ENCODE data around the gene CCDC92B. TPM values are rescaled to one million over a fixed set of nuclear protein-coding genes. Genes with fewer than 3 reads are reported as not detected.

CCDC92B gene
- polyA plus RNA-seq, 1 of the 3 experiments (the other 2 are of a cell fraction) = 0.07 TPM

DNA sequence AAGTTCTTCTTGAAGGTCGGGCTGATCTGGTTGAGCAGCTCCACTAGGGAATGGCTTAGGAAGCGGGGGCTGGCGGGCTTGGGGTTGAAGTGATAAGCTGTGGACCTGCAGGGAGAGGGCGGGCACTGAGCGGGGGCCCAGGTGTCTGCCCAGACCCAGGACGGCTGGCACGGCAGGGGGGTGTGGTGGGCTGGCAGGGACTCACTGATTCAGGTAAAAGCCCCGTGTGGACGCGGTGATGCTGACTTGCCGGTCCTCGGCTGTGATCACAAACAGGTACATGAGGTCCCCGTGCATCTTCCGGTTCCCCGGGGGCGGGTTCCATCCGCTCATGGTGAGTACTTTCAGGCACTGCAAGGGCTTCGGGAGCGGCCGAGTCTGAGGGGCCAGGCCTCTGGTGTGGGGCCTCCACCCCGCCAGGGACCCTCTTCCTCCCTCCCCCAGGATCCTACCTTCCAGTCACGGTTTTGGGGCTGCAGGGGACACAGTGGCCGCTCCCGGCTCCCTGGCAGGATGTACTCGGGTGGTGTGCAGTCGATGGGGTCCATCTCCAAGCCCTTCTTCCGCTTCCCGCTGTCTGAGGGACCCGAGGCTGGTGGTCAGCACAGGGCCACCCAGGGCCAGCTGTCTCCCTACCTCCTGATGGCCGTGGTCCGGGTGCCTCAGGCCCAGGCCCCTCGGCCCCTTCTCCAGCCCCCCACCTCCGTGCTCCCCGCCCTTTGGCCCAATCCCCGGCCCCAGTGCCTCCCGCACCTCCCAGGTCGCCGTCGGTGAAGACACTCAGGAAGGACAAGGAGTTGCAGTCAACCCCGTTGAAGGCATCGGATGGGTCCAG, 48.1 kb downstream of the CCDC92B start:
- no peak overlapping the region for H3K27ac ChIP-seq (ENCODE audit: low read depth in 2 of 2, low read length in 1 of 2)
- POLR2A ChIA-PET = no interaction called here
- H3K36me3 ChIP-seq (replicated peaks in 1 of 2; ENCODE audit: control insufficient read depth in 1 of 2, insufficient read depth in 2 of 2, low read length in 1 of 2) = peaks cover 4 to 55% of the 10 kb centered on the region in 2 experiments
- no peak overlapping the region for H3K4me2 ChIP-seq
- CTCF ChIA-PET = no interaction called here
- no peaks in the 10 kb centered on the region for H3F3A ChIP-seq (replicated peaks; ENCODE audit: insufficient read depth)
- WGBS (ENCODE audit: low lambda C conversion rate) = 96% methylated on average over 26 of the region's 41 CpGs
- peak; percentile 24 for DNase-seq
- no peak overlapping the region for H3K4me3 ChIP-seq (ENCODE audit: low read depth in 2 of 2, low read length in 1 of 2)
- H2AFZ ChIP-seq (ENCODE audit: low read depth) = no peak overlapping the region
- H4K20me1 ChIP-seq (ENCODE audit: insufficient read depth) = peaks cover 22% of the 10 kb centered on the region
- H3K9ac ChIP-seq = no peak overlapping the region
- H3K27me3 ChIP-seq (ENCODE audit: insufficient read depth) = no peaks in the 10 kb centered on the region
- no peak for TF ChIP-seq GATA2 (CRISPR knock-in tag; IDR thresholded peaks at IDR 0.05)
- TF ChIP-seq, protein P1, sequence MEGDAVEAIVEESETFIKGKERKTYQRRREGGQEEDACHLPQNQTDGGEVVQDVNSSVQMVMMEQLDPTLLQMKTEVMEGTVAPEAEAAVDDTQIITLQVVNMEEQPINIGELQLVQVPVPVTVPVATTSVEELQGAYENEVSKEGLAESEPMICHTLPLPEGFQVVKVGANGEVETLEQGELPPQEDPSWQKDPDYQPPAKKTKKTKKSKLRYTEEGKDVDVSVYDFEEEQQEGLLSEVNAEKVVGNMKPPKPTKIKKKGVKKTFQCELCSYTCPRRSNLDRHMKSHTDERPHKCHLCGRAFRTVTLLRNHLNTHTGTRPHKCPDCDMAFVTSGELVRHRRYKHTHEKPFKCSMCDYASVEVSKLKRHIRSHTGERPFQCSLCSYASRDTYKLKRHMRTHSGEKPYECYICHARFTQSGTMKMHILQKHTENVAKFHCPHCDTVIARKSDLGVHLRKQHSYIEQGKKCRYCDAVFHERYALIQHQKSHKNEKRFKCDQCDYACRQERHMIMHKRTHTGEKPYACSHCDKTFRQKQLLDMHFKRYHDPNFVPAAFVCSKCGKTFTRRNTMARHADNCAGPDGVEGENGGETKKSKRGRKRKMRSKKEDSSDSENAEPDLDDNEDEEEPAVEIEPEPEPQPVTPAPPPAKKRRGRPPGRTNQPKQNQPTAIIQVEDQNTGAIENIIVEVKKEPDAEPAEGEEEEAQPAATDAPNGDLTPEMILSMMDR (IDR thresholded peaks at IDR 0.05) = no peak
- TF ChIP-seq RXRA (IDR thresholded peaks at IDR 0.05; ENCODE audit: borderline replicate concordance, low read depth) = no peak
- no peak for TF ChIP-seq TAF1 (IDR thresholded peaks at IDR 0.05; ENCODE audit: borderline replicate concordance, low read depth, low read length)
- no peak for TF ChIP-seq MXI1 (IDR thresholded peaks at IDR 0.05; ENCODE audit: low read depth, low read length)
- TF ChIP-seq, protein P2, sequence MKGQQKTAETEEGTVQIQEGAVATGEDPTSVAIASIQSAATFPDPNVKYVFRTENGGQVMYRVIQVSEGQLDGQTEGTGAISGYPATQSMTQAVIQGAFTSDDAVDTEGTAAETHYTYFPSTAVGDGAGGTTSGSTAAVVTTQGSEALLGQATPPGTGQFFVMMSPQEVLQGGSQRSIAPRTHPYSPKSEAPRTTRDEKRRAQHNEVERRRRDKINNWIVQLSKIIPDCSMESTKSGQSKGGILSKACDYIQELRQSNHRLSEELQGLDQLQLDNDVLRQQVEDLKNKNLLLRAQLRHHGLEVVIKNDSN (IDR thresholded peaks at IDR 0.05; ENCODE audit: borderline replicate concordance, low read depth) = no peak
- TF ChIP-seq, protein P3, sequence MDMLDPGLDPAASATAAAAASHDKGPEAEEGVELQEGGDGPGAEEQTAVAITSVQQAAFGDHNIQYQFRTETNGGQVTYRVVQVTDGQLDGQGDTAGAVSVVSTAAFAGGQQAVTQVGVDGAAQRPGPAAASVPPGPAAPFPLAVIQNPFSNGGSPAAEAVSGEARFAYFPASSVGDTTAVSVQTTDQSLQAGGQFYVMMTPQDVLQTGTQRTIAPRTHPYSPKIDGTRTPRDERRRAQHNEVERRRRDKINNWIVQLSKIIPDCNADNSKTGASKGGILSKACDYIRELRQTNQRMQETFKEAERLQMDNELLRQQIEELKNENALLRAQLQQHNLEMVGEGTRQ (IDR thresholded peaks at IDR 0.05; ENCODE audit: borderline replicate concordance, low read depth, low read length) = no peak
- TF ChIP-seq EP300 (IDR thresholded peaks at IDR 0.05; ENCODE audit: borderline replicate concordance in 1 of 2, low read depth in 1 of 2, low read length in 1 of 2) = no peak
- TF ChIP-seq, protein P4, sequence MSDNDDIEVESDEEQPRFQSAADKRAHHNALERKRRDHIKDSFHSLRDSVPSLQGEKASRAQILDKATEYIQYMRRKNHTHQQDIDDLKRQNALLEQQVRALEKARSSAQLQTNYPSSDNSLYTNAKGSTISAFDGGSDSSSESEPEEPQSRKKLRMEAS (IDR thresholded peaks at IDR 0.05; ENCODE audit: low read depth) = no peak
- TF ChIP-seq FOSL2 (IDR thresholded peaks at IDR 0.05; ENCODE audit: borderline replicate concordance, low read depth) = no peak
- TF ChIP-seq SIN3A (IDR thresholded peaks at IDR 0.05; ENCODE audit: borderline replicate concordance, low read depth, low read length) = no peak
- TF ChIP-seq, protein P5, sequence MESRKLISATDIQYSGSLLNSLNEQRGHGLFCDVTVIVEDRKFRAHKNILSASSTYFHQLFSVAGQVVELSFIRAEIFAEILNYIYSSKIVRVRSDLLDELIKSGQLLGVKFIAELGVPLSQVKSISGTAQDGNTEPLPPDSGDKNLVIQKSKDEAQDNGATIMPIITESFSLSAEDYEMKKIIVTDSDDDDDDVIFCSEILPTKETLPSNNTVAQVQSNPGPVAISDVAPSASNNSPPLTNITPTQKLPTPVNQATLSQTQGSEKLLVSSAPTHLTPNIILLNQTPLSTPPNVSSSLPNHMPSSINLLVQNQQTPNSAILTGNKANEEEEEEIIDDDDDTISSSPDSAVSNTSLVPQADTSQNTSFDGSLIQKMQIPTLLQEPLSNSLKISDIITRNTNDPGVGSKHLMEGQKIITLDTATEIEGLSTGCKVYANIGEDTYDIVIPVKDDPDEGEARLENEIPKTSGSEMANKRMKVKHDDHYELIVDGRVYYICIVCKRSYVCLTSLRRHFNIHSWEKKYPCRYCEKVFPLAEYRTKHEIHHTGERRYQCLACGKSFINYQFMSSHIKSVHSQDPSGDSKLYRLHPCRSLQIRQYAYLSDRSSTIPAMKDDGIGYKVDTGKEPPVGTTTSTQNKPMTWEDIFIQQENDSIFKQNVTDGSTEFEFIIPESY (IDR thresholded peaks at IDR 0.05; ENCODE audit: borderline replicate concordance, low read depth) = no peak
- TF ChIP-seq, protein P6, sequence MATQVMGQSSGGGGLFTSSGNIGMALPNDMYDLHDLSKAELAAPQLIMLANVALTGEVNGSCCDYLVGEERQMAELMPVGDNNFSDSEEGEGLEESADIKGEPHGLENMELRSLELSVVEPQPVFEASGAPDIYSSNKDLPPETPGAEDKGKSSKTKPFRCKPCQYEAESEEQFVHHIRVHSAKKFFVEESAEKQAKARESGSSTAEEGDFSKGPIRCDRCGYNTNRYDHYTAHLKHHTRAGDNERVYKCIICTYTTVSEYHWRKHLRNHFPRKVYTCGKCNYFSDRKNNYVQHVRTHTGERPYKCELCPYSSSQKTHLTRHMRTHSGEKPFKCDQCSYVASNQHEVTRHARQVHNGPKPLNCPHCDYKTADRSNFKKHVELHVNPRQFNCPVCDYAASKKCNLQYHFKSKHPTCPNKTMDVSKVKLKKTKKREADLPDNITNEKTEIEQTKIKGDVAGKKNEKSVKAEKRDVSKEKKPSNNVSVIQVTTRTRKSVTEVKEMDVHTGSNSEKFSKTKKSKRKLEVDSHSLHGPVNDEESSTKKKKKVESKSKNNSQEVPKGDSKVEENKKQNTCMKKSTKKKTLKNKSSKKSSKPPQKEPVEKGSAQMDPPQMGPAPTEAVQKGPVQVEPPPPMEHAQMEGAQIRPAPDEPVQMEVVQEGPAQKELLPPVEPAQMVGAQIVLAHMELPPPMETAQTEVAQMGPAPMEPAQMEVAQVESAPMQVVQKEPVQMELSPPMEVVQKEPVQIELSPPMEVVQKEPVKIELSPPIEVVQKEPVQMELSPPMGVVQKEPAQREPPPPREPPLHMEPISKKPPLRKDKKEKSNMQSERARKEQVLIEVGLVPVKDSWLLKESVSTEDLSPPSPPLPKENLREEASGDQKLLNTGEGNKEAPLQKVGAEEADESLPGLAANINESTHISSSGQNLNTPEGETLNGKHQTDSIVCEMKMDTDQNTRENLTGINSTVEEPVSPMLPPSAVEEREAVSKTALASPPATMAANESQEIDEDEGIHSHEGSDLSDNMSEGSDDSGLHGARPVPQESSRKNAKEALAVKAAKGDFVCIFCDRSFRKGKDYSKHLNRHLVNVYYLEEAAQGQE (IDR thresholded peaks at IDR 0.05; ENCODE audit: low read depth, low read length) = no peak
- no peak for TF ChIP-seq SMC3 (IDR thresholded peaks at IDR 0.05; ENCODE audit: low read depth, low read length)
- TF ChIP-seq CHD2 (IDR thresholded peaks at IDR 0.05; ENCODE audit: low read length, partially characterized antibody) = no peak
- TF ChIP-seq RAD21 (IDR thresholded peaks at IDR 0.05; ENCODE audit: low read length) = no peak
- no peaks in the 10 kb centered on the region for H3K4me1 ChIP-seq (ENCODE audit: control insufficient read depth in 1 of 2, insufficient read depth in 2 of 2, low read depth in 1 of 2, low read length in 1 of 2)
- peaks cover 19% of the 10 kb centered on the region; the same call in 1 of the 2 replicates for H3K79me2 ChIP-seq (ENCODE audit: insufficient read depth)
- H3K9me2 ChIP-seq = no peaks in the 10 kb centered on the region
- no peaks in the 10 kb centered on the region for H3K9me3 ChIP-seq

Data from SK-N-SH (cell line).